OCI-LY7 (cell line): Measurements from ENCODE around the gene VANGL1. TPM values are rescaled to one million over a fixed set of nuclear protein-coding genes. Genes with fewer than 3 reads are reported as not detected.

Source experiments
- BruUV-seq: library from RNA; stranded (reverse); fragments of 400-500 nt; replicated peaks from 2 replicates; lab custom pipeline; 2021; lab: Mats Ljungman, UMichigan
- CTCF ChIA-PET: fragments of 300-600 bp; sonication (Branson Sonifier 250); formaldehyde crosslinking; loops from one replicate; lab custom pipeline; 2022; ENCODE audit warnings: antibody characterized with exemption; ENCODE audit not compliant: unreplicated experiment; lab: Charles Lee
- POLR2A ChIA-PET: fragments of 300-600 bp; sonication (Branson Sonifier 250); formaldehyde crosslinking; loops from one replicate; lab custom pipeline; 2022; ENCODE audit warnings: antibody characterized with exemption; lab: Charles Lee
- DNase-seq: peaks from one replicate; pipeline ENCODE4 v3.0.0-alpha.2; 2015; ENCODE audit warnings: low spot score
- H2AFZ ChIP-seq: fragments of 200-600 bp; sonication (generic), shearing (Covaris generic); 2 replicates; pipeline ENCODE4 v1.6.1; 2014; ENCODE audit warnings: mild to moderate bottlenecking, antibody characterized with exemption, low read length, moderate library complexity
- H3K27ac ChIP-seq: fragments of 200-600 bp; sonication (generic); 2 replicates; pipeline ENCODE4 v1.5.1; 2014; ENCODE audit warnings: mixed run types, low read depth, mild to moderate bottlenecking, moderate library complexity, low read length, inconsistent platforms; ENCODE audit not compliant: poor library complexity, severe bottlenecking
- H3K36me3 ChIP-seq: fragments of 200-600 bp; sonication (generic); 2 replicates; pipeline ENCODE4 v1.6.1; 2014; ENCODE audit warnings: mild to moderate bottlenecking, antibody characterized with exemption, low read length, moderate library complexity, mixed read lengths; ENCODE audit not compliant: insufficient read depth
- H3K4me1 ChIP-seq: fragments of 200-600 bp; sonication (generic); 2 replicates; pipeline ENCODE4 v1.5.1; 2014; ENCODE audit warnings: mild to moderate bottlenecking, low read length; ENCODE audit not compliant: insufficient read depth, poor library complexity, severe bottlenecking
- H3K4me2 ChIP-seq: fragments of 200-600 bp; sonication (generic); 2 replicates; pipeline ENCODE4 v1.6.1; 2014; ENCODE audit warnings: mild to moderate bottlenecking, low read length
- H3K4me3 ChIP-seq: fragments of 200-600 bp; sonication (generic); 2 replicates; pipeline ENCODE4 v1.5.1; 2014; ENCODE audit warnings: mild to moderate bottlenecking, low read depth, low read length; ENCODE audit not compliant: poor library complexity, severe bottlenecking
- H3K79me2 ChIP-seq: fragments of 200-600 bp; sonication (generic); 2 replicates; pipeline ENCODE4 v1.6.1; 2016; ENCODE audit warnings: low read depth, mild to moderate bottlenecking, low read length, moderate library complexity, mixed read lengths; ENCODE audit not compliant: insufficient read depth
- H3K9me2 ChIP-seq: fragments of 200-600 bp; sonication (generic); 2 replicates; pipeline ENCODE4 v1.6.1; 2016; ENCODE audit warnings: mild to moderate bottlenecking, low read length, mixed read lengths; ENCODE audit not compliant: insufficient read depth
- H3K9me3 ChIP-seq: fragments of 200-600 bp; sonication (generic); 2 replicates; pipeline ENCODE4 v1.6.1; 2014; ENCODE audit warnings: mild to moderate bottlenecking, mixed run types, low read length, mixed read lengths
- H4K20me1 ChIP-seq: fragments of 200-600 bp; sonication (generic); 2 replicates; pipeline ENCODE4 v1.6.1; 2014; ENCODE audit warnings: mild to moderate bottlenecking, antibody characterized with exemption, low read length, moderate library complexity, mixed read lengths; ENCODE audit not compliant: insufficient read depth
- CTCF ChIP-seq: fragments of 200-600 bp; sonication (generic); conservative IDR thresholded peaks from 2 replicates; pipeline ENCODE4 v1.5.1; 2014; ENCODE audit warnings: mild to moderate bottlenecking, antibody characterized with exemption, low read length, moderate library complexity, mixed read lengths
- EZH2phosphoT487 ChIP-seq: fragments of 200-600 bp; sonication (generic); IDR thresholded peaks from 2 replicates; pipeline ENCODE4 v1.6.1; 2018; ENCODE audit warnings: low read depth, borderline replicate concordance, mild to moderate bottlenecking, mixed run types, antibody characterized with exemption, low read length, moderate library complexity, mixed read lengths
- intact Hi-C: fragments of 100-400 bp; cut with micrococcal nuclease; formaldehyde crosslinking; loops from one replicate; pipeline ENCODE4 v1.10.0; 2022; ENCODE audit not compliant: unreplicated experiment
- total RNA-seq, 2 experiments: library from RNA; depleted of rRNA in 1 of 2; stranded (reverse); fragments of >200 nt in 1 of 2; shearing (Covaris generic) in 1 of 2; gene quantifications; 2 replicates each; pipeline ENCODE4 v1.2.3, GENCODE V29; 2014 to 2022

Gene VANGL1
- total RNA-seq, 2 experiments from 2014 or later, result 1.2 TPM; not detected in 1

- no peak for DNase-seq
- H3K9me2 ChIP-seq, result no peaks in the 10 kb centered on the region
- no peaks in the 10 kb centered on the region for H3K9me3 ChIP-seq
- TF ChIP-seq EZH2phosphoT487 (no peak), CTCF (no peak)
- H3K36me3 ChIP-seq, result no peaks in the 10 kb centered on the region
- H3K4me3 ChIP-seq, result no peak overlapping the region
- no TSS peak for BruUV-seq
- H4K20me1 ChIP-seq, result no peaks in the 10 kb centered on the region
- CTCF ChIA-PET, result no interaction called here
- intact Hi-C loops, result loop anchor here (10.0 kb wide), 1 partner anchor 371 kb away; no protein-coding TSS in a partner anchor
- H3K27ac ChIP-seq, result no peak overlapping the region
- H3K4me1 ChIP-seq, result no peaks in the 10 kb centered on the region
- no peak overlapping the region for H3K4me2 ChIP-seq
- POLR2A ChIA-PET, result no interaction called here
- H2AFZ ChIP-seq, result no peak overlapping the region
- H3K79me2 ChIP-seq, result no peaks in the 10 kb centered on the region
Measured at GRCh38 chr1:115613767-115614166, 28.0 kb upstream of the VANGL1 start.

- Histone ChIP-seq H3K27ac (no peak overlapping the region), H3K79me2 (no peaks in the 10 kb centered on the region), H4K20me1 (no peaks in the 10 kb centered on the region), H3K9me2 (no peaks in the 10 kb centered on the region), H2AFZ (no peak overlapping the region), H3K36me3 (no peaks in the 10 kb centered on the region), H3K4me2 (no peak overlapping the region), H3K4me3 (no peak overlapping the region), H3K4me1 (no peaks in the 10 kb centered on the region), H3K9me3 (no peaks in the 10 kb centered on the region)
- BruUV-seq, result no TSS peak
- ChIA-PET CTCF (no interaction called here), POLR2A (no interaction called here)
- intact Hi-C loops, result no loop called here
- DNase-seq, result no peak
- TF ChIP-seq EZH2phosphoT487, result no peak
- no peak for TF ChIP-seq CTCF
Measured at GRCh38 chr1:115620453-115620852, 21.3 kb upstream of the VANGL1 start.

GRCh38 chr1:115620950-115621349 lies 20.8 kb upstream of the VANGL1 start:
- Histone ChIP-seq H3K79me2 (no peaks in the 10 kb centered on the region), H3K9me2 (no peaks in the 10 kb centered on the region), H3K27ac (no peak overlapping the region), H3K36me3 (no peaks in the 10 kb centered on the region), H4K20me1 (no peaks in the 10 kb centered on the region), H3K4me2 (no peak overlapping the region), H3K4me1 (no peaks in the 10 kb centered on the region), H2AFZ (no peak overlapping the region), H3K4me3 (no peak overlapping the region), H3K9me3 (no peaks in the 10 kb centered on the region)
- TF ChIP-seq CTCF (no peak), EZH2phosphoT487 (no peak)
- intact Hi-C loops, result no loop called here
- ChIA-PET CTCF (no interaction called here), POLR2A (no interaction called here)
- BruUV-seq, result no TSS peak
- DNase-seq, result no peak
